Esophagus squamous epithelium (tissue), 5 donors: ENCODE data around the gene SPRY1. TPM values are rescaled to one million over a fixed set of nuclear protein-coding genes. Genes with fewer than 3 reads are reported as not detected.

Experiments used
- DNase-seq: peaks from one replicate; lab custom pipeline; 2025; lab: John Stamatoyannopoulos, UW
- H3K27ac ChIP-seq, 4 donors: fragments of 200-600 bp; sonication (generic); one replicate each; pipeline ENCODE4 v1.5.1; 2016 to 2019; ENCODE audit warnings: mild to moderate bottlenecking in 1 of 4
- H3K27me3 ChIP-seq, 4 donors: fragments of 200-600 bp; sonication (generic); 1 replicate in 3 of 4; 2 replicates in 1 of 4; pipeline versions ENCODE4 v1.5.1 to v1.6.0; 2017 to 2021; ENCODE audit warnings: antibody characterized with exemption in 1 of 4
- H3K36me3 ChIP-seq, 3 donors: fragments of 200-600 bp; sonication (generic); one replicate each; pipeline ENCODE4 v1.5.1; 2016 to 2019
- H3K4me1 ChIP-seq, 3 donors: fragments of 200-600 bp; sonication (generic); one replicate each; pipeline ENCODE4 v1.5.1; 2017 to 2019
- H3K4me3 ChIP-seq, 4 donors: fragments of 200-600 bp; sonication (generic); 1 replicate in 3 of 4; 2 replicates in 1 of 4; pipeline ENCODE4 v1.5.1; 2016 to 2019; ENCODE audit warnings: mild to moderate bottlenecking in 2 of 4, moderate library complexity in 1 of 4
- H3K9me3 ChIP-seq, 3 donors: fragments of 200-600 bp; sonication (generic); one replicate each; pipeline ENCODE4 v1.5.1; 2016 to 2019
- POLR2A ChIP-seq, 4 donors: fragments of 450-650 bp; IDR thresholded peaks; one replicate each; pipeline ENCODE4 v1.6.1; 2017; ENCODE audit warnings: antibody characterized with exemption in 4 of 4, mild to moderate bottlenecking in 4 of 4, moderate library complexity in 3 of 4
- WGBS, 2 donors: methylation state at CpG; one replicate each; pipeline ENCODE4 v1.1.5; 2018; 5-methylcytosine and 5-hydroxymethylcytosine counted together
- intact Hi-C: fragments of 100-400 bp; cut with DNase I; formaldehyde crosslinking; loops from one replicate; pipeline ENCODE4 v1.15.0; 2022
- total RNA-seq, 4 donors: library from RNA; depleted of rRNA; stranded (reverse); fragments of >200 nt; gene quantifications; one replicate each; pipeline ENCODE4 v1.1.0, GENCODE V29; 2016
- TF ChIP-seq, protein P1 (sequence below), 6 experiments: fragments of 450-650 bp in 4 of 6; fragments of 200-600 bp in 2 of 6; sonication (generic) in 2 of 6; IDR thresholded peaks; one replicate each; pipeline ENCODE4 v1.5.1; 2016 to 2019; ENCODE audit warnings: antibody characterized with exemption in 6 of 6, mild to moderate bottlenecking in 4 of 6, moderate library complexity in 4 of 6
- donor health status: DM: yes; HTN: yes; CAD: no.

Gene SPRY1
- total RNA-seq, 4 donors from 2014 or later, result 14.2 to 60.3 (median 23.2) TPM

DNA sequence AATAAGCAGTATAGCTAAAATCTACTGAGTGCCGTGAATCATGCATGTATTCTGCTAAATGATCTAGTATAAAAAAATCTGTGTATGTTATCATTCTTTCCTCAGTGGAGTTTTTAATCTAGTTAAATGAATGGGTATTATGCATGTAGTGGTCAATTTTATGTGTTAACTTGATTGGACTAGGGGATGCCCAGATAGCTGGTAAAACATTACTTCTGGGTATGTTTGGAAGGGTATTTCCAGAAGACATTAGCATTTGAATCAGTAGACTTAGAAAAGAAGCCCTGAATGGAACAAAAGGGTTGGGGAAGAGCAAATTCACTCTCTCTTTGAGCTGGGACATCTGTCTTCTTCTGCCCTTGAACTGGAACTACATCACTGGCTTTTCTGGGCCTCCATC is 34.5 kb upstream of the SPRY1 start:
- intact Hi-C loops, result no loop called here
- Histone ChIP-seq H3K9me3 (no peaks in the 10 kb centered on the region), H3K4me1 (peaks cover 0 to 36% (median 15%) of the 10 kb centered on the region in 3 donors), H3K36me3 (no peaks in the 10 kb centered on the region), H3K27me3 (no peaks in the 10 kb centered on the region), H3K27ac (peak overlapping the region in 3 of 4 donors; percentile 25 to 74 (median 71)), H3K4me3 (no peak overlapping the region)
- no peak for DNase-seq
- WGBS, 2 donors, result 93 to 97% methylated on average over 1 of the region's 1 CpG
- TF ChIP-seq, protein P1, sequence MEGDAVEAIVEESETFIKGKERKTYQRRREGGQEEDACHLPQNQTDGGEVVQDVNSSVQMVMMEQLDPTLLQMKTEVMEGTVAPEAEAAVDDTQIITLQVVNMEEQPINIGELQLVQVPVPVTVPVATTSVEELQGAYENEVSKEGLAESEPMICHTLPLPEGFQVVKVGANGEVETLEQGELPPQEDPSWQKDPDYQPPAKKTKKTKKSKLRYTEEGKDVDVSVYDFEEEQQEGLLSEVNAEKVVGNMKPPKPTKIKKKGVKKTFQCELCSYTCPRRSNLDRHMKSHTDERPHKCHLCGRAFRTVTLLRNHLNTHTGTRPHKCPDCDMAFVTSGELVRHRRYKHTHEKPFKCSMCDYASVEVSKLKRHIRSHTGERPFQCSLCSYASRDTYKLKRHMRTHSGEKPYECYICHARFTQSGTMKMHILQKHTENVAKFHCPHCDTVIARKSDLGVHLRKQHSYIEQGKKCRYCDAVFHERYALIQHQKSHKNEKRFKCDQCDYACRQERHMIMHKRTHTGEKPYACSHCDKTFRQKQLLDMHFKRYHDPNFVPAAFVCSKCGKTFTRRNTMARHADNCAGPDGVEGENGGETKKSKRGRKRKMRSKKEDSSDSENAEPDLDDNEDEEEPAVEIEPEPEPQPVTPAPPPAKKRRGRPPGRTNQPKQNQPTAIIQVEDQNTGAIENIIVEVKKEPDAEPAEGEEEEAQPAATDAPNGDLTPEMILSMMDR (IDR thresholded peaks at IDR 0.05), result no peak
- TF ChIP-seq POLR2A (IDR thresholded peaks at IDR 0.05), result no peak

GRCh38 chr4:123363729-123364128 is 32.9 kb upstream of the SPRY1 start:
- DNase-seq, result no peak
- Histone ChIP-seq H3K36me3 (no peaks in the 10 kb centered on the region), H3K27me3 (no peaks in the 10 kb centered on the region), H3K9me3 (no peaks in the 10 kb centered on the region), H3K4me3 (no peak overlapping the region), H3K4me1 (peaks cover 0 to 36% (median 15%) of the 10 kb centered on the region in 3 donors), H3K27ac (no peak overlapping the region)
- intact Hi-C loops, result no loop called here
- WGBS, 2 donors, result 89 to 93% methylated on average over 2 of the region's 2 CpGs
- TF ChIP-seq, protein P1 (IDR thresholded peaks at IDR 0.05), result no peak
- no peak for TF ChIP-seq POLR2A (IDR thresholded peaks at IDR 0.05)

DNA sequence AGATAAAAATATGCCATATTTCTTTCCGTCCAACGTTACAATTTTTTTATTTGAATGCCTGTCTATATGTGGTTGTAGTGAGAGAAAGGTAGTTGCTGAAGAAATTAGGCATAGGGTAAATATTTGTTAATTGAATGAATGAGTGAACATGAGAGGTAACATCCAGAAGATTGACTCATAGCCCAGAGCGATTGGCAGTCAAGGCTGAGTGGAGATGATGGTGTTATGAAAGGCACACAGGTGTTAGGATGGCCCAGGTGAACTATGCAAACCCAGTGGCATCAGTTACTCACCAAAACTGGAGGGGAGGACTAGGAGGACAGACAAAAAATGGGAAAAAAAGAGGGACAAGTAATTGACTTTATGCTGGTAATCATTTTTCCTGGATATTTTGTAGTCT is 31.7 kb upstream of the SPRY1 start:
- no peak for DNase-seq
- H3K36me3 ChIP-seq, result no peaks in the 10 kb centered on the region
- TF ChIP-seq, protein P1 (IDR thresholded peaks at IDR 0.05), result no peak
- TF ChIP-seq POLR2A (IDR thresholded peaks at IDR 0.05), result no peak
- no peaks in the 10 kb centered on the region for H3K27me3 ChIP-seq
- intact Hi-C loops, result no loop called here
- WGBS, 2 donors, result 27 to 42% methylated on average over 3 of the region's 3 CpGs
- H3K4me3 ChIP-seq, result no peak overlapping the region
- H3K27ac ChIP-seq, result no peak overlapping the region
- H3K4me1 ChIP-seq, result peaks cover 0 to 28% (median 15%) of the 10 kb centered on the region in 3 donors
- no peaks in the 10 kb centered on the region for H3K9me3 ChIP-seq

DNA sequence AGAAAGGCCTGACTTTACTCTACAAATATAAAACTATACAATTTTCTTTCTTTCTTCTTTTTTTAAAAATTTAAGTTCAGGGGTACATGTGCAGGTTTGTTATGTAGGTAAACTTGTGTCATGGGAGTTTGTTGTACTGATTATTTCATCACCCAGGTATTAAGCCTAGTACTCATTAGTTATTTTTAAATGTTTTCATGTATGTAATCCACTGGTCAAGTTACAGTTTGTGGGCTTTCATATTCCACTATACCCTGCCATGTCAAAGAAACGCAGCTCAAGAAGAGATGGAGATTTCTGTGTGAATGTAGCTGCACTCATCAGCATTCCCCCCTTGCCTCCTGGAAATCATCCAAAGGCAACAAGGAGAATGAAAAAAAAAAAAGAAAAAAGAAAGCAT is 31.2 kb upstream of the SPRY1 start:
- no peak for DNase-seq
- no peaks in the 10 kb centered on the region for H3K9me3 ChIP-seq
- TF ChIP-seq POLR2A (IDR thresholded peaks at IDR 0.05), result no peak
- TF ChIP-seq, protein P1 (IDR thresholded peaks at IDR 0.05), result no peak
- no peak overlapping the region for H3K4me3 ChIP-seq
- WGBS, 2 donors, result 77 to 100% methylated on average over 1 of the region's 1 CpG
- no peak overlapping the region for H3K27ac ChIP-seq
- intact Hi-C loops, result no loop called here
- H3K36me3 ChIP-seq, result no peaks in the 10 kb centered on the region
- H3K4me1 ChIP-seq, result peaks cover 0 to 23% (median 12%) of the 10 kb centered on the region in 3 donors
- no peaks in the 10 kb centered on the region for H3K27me3 ChIP-seq

GRCh38 chr4:123366144-123366748 is 30.3 kb upstream of the SPRY1 start:
- H3K4me3 ChIP-seq, result no peak overlapping the region
- no peak for DNase-seq
- no peaks in the 10 kb centered on the region for H3K9me3 ChIP-seq
- no peaks in the 10 kb centered on the region for H3K36me3 ChIP-seq
- TF ChIP-seq, protein P1 (IDR thresholded peaks at IDR 0.05), result no peak
- TF ChIP-seq POLR2A (IDR thresholded peaks at IDR 0.05), result no peak
- no peak overlapping the region for H3K27ac ChIP-seq
- H3K4me1 ChIP-seq, result peaks cover 0 to 15% (median 3%) of the 10 kb centered on the region in 3 donors
- H3K27me3 ChIP-seq, result no peaks in the 10 kb centered on the region
- intact Hi-C loops, result no loop called here
- 75 to 78% methylated on average over 6 of the region's 6 CpGs for WGBS, 2 donors
